OCI-LY3 (cell line): Measurements from ENCODE around the gene BEAN1.

ENCODE experiments used
- H2AFZ ChIP-seq: fragments of 200-600, 300-600 bp; shearing (Covaris generic); 2 replicates; pipeline ENCODE4 v1.6.0; 2014; ENCODE audit warnings: antibody characterized with exemption, low read depth, low read length
- H3K27ac ChIP-seq: fragments of 200-600, 300-600 bp; sonication (generic); 2 replicates; pipeline ENCODE4 v1.5.1; 2014; ENCODE audit warnings: mild to moderate bottlenecking, low read length, moderate library complexity, mixed read lengths
- H3K27me3 ChIP-seq: fragments of 200-600, 300-600 bp; sonication (generic); 2 replicates; pipeline ENCODE4 v1.6.1; 2014; ENCODE audit warnings: low read depth, low read length, mixed read lengths
- H3K36me3 ChIP-seq: fragments of 200-600, 300-600 bp; sonication (generic); replicated peaks from 2 replicates; pipeline ENCODE3; 2014; ENCODE audit warnings: low read depth, low read length, mixed read lengths
- H3K4me1 ChIP-seq: fragments of 300-600, 200-600 bp; sonication (generic); 2 replicates; pipeline ENCODE4 v1.6.1; 2014; ENCODE audit warnings: low read length, mixed read lengths
- H3K4me2 ChIP-seq: fragments of 200-600, 300-600 bp; sonication (generic); 2 replicates; pipeline ENCODE4 v1.6.1; 2014; ENCODE audit warnings: low read length, mixed read lengths
- H3K4me3 ChIP-seq: fragments of 300-600, 200-600 bp; sonication (generic); 2 replicates; pipeline ENCODE4 v1.5.1; 2014; ENCODE audit warnings: antibody characterized with exemption, mild to moderate bottlenecking, low read length, moderate library complexity
- H3K79me2 ChIP-seq: fragments of 300-600, 200-600 bp; shearing (Covaris generic); 2 replicates; pipeline ENCODE4 v1.6.1; 2014; ENCODE audit warnings: mild to moderate bottlenecking, low read length, mixed read lengths
- H3K9ac ChIP-seq: fragments of 300-600, 200-600 bp; shearing (Covaris generic); 2 replicates; pipeline ENCODE4 v1.6.0; 2014; ENCODE audit warnings: mild to moderate bottlenecking, low read length, moderate library complexity
- H3K9me3 ChIP-seq: fragments of 200-600, 300-600 bp; shearing (Covaris generic); 2 replicates; pipeline ENCODE4 v1.6.1; 2014; ENCODE audit warnings: low read length, mixed read lengths; ENCODE audit not compliant: insufficient read depth
- H4K20me1 ChIP-seq: fragments of 200-600, 300-600 bp; sonication (generic); 2 replicates; pipeline ENCODE4 v1.6.1; 2016; ENCODE audit warnings: low read length, mixed read lengths; ENCODE audit not compliant: insufficient read depth
- EZH2phosphoT487 ChIP-seq: fragments of 200-600 bp; shearing (Covaris generic); IDR thresholded peaks from 2 replicates; pipeline ENCODE4 v1.6.1; 2018; ENCODE audit warnings: antibody characterized with exemption, mixed run types, low read depth
- TF ChIP-seq, protein P1 (sequence below): fragments of 200-600, 300-600 bp; sonication (generic); IDR thresholded peaks from 2 replicates; pipeline ENCODE4 v1.5.1; 2014; ENCODE audit warnings: antibody characterized with exemption, low read length, low read depth

BEAN1 gene

DNA sequence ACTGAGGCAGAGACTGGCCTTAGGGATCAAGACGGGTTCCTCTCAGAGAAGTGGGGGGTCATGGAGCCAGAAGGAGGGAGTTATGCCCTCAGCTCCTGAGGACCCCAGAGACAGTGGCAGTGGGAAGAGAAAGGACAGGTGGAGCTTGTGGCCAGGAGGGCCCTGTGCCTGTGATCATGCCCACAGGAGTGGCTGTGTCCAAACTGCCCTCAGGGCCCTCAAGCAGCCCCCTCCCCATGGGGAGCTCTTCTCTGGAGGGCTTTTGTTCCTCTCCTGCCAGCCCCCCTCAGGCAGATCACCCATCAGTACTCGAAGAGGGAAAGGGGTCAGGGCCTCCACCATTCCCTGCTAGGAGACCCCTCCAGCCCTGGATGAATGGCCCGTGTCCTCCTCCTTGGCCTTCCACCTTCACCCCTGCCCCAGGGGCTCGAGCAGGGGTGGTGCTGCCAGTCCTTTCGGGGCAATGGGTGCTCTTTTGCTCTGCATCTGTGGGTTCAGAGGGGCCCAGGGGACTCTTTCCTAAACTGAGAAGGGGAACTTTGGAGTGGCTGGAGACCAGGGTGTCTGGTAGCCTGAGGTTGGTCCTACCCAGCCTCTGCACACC is 52.7 kb downstream of the BEAN1 start:
- no peaks in the 10 kb centered on the region for H4K20me1 ChIP-seq
- no peak overlapping the region for H3K4me3 ChIP-seq
- TF ChIP-seq EZH2phosphoT487 = no peak
- TF ChIP-seq, protein P1, sequence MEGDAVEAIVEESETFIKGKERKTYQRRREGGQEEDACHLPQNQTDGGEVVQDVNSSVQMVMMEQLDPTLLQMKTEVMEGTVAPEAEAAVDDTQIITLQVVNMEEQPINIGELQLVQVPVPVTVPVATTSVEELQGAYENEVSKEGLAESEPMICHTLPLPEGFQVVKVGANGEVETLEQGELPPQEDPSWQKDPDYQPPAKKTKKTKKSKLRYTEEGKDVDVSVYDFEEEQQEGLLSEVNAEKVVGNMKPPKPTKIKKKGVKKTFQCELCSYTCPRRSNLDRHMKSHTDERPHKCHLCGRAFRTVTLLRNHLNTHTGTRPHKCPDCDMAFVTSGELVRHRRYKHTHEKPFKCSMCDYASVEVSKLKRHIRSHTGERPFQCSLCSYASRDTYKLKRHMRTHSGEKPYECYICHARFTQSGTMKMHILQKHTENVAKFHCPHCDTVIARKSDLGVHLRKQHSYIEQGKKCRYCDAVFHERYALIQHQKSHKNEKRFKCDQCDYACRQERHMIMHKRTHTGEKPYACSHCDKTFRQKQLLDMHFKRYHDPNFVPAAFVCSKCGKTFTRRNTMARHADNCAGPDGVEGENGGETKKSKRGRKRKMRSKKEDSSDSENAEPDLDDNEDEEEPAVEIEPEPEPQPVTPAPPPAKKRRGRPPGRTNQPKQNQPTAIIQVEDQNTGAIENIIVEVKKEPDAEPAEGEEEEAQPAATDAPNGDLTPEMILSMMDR = no peak
- peaks cover 72% of the 10 kb centered on the region for H3K4me1 ChIP-seq
- no peak overlapping the region for H2AFZ ChIP-seq
- no peaks in the 10 kb centered on the region for H3K36me3 ChIP-seq
- H3K4me2 ChIP-seq = peak overlapping the region; percentile 79
- H3K27ac ChIP-seq = no peak overlapping the region
- no peaks in the 10 kb centered on the region for H3K9me3 ChIP-seq
- no peaks in the 10 kb centered on the region for H3K27me3 ChIP-seq
- H3K79me2 ChIP-seq = no peaks in the 10 kb centered on the region
- no peak overlapping the region for H3K9ac ChIP-seq

DNA sequence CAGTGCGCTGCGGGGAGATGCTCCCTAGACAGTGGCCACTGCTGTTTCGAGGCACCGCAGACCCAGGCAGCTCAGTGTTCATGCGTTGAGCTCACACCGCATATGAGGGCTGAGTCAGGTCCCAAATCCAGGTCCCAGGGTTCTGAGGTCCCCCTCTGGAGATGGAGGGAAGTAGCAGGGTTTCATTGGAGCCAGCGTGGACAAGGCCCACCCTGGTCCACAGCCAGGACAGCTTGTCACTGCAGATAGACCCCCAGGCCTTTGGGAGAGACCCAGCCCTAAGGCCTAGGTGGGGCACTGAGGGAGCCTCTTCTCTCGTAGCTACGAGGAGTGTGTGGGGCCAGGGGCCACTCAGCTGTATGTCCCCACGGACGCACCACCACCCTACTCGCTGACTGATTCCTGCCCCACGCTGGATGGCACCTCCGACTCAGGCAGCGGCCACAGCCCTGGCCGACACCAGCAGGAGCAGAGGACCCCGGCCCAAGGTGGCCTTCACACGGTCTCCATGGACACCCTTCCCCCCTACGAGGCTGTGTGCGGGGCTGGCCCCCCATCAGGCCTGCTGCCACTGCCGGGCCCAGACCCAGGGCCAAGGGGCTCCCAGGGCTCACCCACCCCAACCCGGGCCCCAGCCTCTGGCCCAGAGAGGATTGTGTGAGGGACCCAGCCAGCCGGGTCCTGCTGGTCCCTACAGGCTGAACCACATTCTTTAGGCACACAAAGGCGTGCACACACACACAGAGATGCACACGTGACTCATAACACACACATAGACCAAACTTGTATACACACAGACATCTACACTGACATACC is 53.4 kb downstream of the BEAN1 start:
- Histone ChIP-seq H3K9ac (peak overlapping the region; percentile 54), H4K20me1 (no peaks in the 10 kb centered on the region), H3K4me2 (peak overlapping the region; percentile 79), H3K27me3 (no peaks in the 10 kb centered on the region), H3K79me2 (no peaks in the 10 kb centered on the region), H3K27ac (0 out of 2 replicates have a peak overlapping the region, but pooled peaks have one; percentile 18), H3K36me3 (no peaks in the 10 kb centered on the region), H3K9me3 (no peaks in the 10 kb centered on the region), H3K4me3 (peak overlapping the region; percentile 71), H2AFZ (peak overlapping the region; percentile 97), H3K4me1 (peaks cover 69% of the 10 kb centered on the region)
- TF ChIP-seq, protein P1 = no peak
- no peak for TF ChIP-seq EZH2phosphoT487

DNA sequence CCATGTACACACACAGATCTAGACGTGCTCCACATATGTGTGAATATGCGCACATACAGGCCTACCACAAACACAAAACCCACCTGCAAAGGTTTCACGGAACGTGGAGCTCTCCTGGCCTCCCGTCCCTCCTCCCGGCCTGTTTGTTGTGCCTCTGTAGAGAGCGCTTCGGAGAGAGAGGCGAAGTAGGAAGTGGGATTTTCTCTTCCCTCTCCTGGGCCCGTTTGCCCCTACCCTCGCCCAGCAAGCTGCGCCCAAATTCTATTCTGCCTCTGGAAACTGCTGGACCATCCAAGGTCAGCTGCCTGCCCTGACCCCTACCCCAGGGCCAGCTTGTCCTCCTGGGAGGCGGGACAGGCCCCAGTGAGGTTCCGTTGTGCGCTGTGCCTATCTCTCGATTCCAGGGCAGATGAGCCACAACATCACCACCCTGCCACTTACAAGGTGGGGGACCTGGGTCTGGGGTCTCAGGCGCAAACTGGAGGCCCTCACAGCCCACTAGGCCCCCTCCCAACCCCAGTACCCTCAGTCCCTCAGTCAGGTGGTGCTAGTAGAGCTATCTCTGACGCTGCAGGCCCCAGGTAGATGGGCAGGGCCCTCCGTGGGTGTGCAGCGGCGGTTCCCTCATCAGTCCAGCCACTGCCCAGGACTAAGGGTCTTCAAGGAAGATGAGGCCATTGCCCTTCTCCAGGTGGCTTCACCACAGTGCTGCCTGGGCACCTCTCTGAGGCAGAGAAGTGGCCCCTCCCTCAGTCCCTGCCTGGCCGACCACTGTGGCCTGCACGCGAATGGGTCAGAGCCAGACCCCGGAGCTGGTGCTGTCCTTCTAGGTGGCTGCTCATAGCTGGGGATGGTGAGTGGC is 54.2 kb downstream of the BEAN1 start:
- peaks cover 64% of the 10 kb centered on the region for H3K4me1 ChIP-seq
- H2AFZ ChIP-seq = peak overlapping the region; percentile 97
- peak overlapping the region; percentile 54 for H3K9ac ChIP-seq
- H4K20me1 ChIP-seq = no peaks in the 10 kb centered on the region
- H3K27ac ChIP-seq = 0 out of 2 replicates have a peak overlapping the region, but pooled peaks have one; percentile 18
- H3K9me3 ChIP-seq = no peaks in the 10 kb centered on the region
- no peaks in the 10 kb centered on the region for H3K79me2 ChIP-seq
- H3K4me3 ChIP-seq = peak overlapping the region; percentile 71
- no peaks in the 10 kb centered on the region for H3K36me3 ChIP-seq
- peak overlapping the region; percentile 79 for H3K4me2 ChIP-seq
- no peak for TF ChIP-seq EZH2phosphoT487
- TF ChIP-seq, protein P1 = no peak
- H3K27me3 ChIP-seq = no peaks in the 10 kb centered on the region

DNA sequence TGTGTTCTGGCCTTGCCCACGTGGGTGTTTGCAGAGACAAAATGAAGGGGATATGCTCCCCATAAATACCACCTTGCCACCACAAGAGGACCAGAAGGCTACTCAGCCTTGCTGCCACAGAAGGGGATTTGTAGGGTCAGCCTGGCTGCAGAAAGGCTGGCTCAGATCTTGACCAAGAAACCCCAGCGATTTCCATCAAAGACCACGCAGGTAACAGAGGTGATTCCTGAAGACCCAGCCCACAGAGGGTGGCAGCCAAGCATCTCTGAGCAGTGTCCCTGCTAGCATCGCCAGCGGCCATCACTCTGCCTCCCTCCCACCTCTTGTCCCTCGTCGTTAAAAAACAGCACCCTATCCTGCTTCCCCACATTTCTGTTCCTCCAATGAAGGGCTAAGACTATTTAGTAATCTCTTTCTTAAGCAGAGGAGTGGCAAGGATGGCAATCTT is 54.9 kb downstream of the BEAN1 start:
- no peak for TF ChIP-seq EZH2phosphoT487
- TF ChIP-seq, protein P1 = no peak
- Histone ChIP-seq H4K20me1 (no peaks in the 10 kb centered on the region), H2AFZ (no peak overlapping the region), H3K9ac (no peak overlapping the region), H3K9me3 (no peaks in the 10 kb centered on the region), H3K79me2 (no peaks in the 10 kb centered on the region), H3K4me2 (no peak overlapping the region), H3K4me1 (peaks cover 57% of the 10 kb centered on the region), H3K36me3 (no peaks in the 10 kb centered on the region), H3K4me3 (no peak overlapping the region), H3K27ac (no peak overlapping the region), H3K27me3 (no peaks in the 10 kb centered on the region)
